B cell (primary cell): Measurements from ENCODE around the gene TMOD1.

ENCODE experiments used
- CTCF ChIP-seq: fragments of 200-600 bp; IDR thresholded peaks from one replicate; pipeline ENCODE4 v1.8.0; 2022; ENCODE audit warnings: antibody characterized with exemption, mild to moderate bottlenecking
- EZH2 ChIP-seq: IDR thresholded peaks from 2 replicates; pipeline ENCODE4 v1.6.1; 2012; ENCODE audit warnings: borderline replicate concordance, low read depth, mild to moderate bottlenecking, moderate library complexity, low read length; ENCODE audit not compliant: insufficient read depth, poor library complexity, severe bottlenecking

GRCh38 chr9:97568461-97569275, 67.2 kb downstream of the TMOD1 start:
- TF ChIP-seq CTCF = no peak
- TF ChIP-seq EZH2 = no peak
